SK-N-SH (cell line): ENCODE results near the gene CCDC112. TPM values are rescaled to one million over a fixed set of nuclear protein-coding genes. Genes with fewer than 3 reads are reported as not detected.

Experiments
- CTCF ChIA-PET: fragments of 300-600, 350-600 bp; formaldehyde crosslinking; extraction: SDS; loops from one replicate; lab custom pipeline; 2021; lab: Yijun Ruan, JAX
- POLR2A ChIA-PET: fragments of 350-600 bp; sonication (Branson Sonifier 250); formaldehyde crosslinking; extraction: SDS; loops from one replicate; lab custom pipeline; 2020; ENCODE audit warnings: antibody characterized with exemption, inconsistent platforms; lab: Yijun Ruan, JAX
- DNase-seq: peaks from one replicate; pipeline ENCODE4 v3.0.0; 2012
- H2AFZ ChIP-seq: fragments of 200-600 bp; sonication (generic); 2 replicates; pipeline ENCODE4 v1.8.1; 2016; ENCODE audit warnings: antibody characterized with exemption, mild to moderate bottlenecking, low read depth
- H3F3A ChIP-seq: fragments of 200-600 bp; sonication (generic); replicated peaks from 2 replicates; pipeline ENCODE3; 2016; ENCODE audit warnings: antibody characterized with exemption, mild to moderate bottlenecking; ENCODE audit not compliant: insufficient read depth
- H3K27ac ChIP-seq, 2 experiments: fragments of 200-500 bp in 1 of 2; fragments of 200-600 bp in 1 of 2; sonication (Bioruptor generic) in 1 of 2; sonication (generic), shearing (Covaris generic) in 1 of 2; 2 replicates each; pipeline versions ENCODE4 v1.5.1 to v1.6.1; 2014 to 2016; ENCODE audit warnings: low read depth in 2 of 2, inconsistent platforms in 1 of 2, low read length in 1 of 2, mild to moderate bottlenecking in 1 of 2, mixed read lengths in 1 of 2
- H3K27me3 ChIP-seq: fragments of 200-600 bp; sonication (generic), shearing (Covaris generic); 2 replicates; pipeline ENCODE4 v1.6.1; 2016; ENCODE audit warnings: mixed run types; ENCODE audit not compliant: insufficient read depth
- H3K36me3 ChIP-seq, 2 experiments: fragments of 200-500 bp in 1 of 2; fragments of 200-600 bp in 1 of 2; sonication (Bioruptor generic) in 1 of 2; sonication (generic) in 1 of 2; replicated peaks in 1 of 2; 2 replicates each; pipeline versions ENCODE3 to v1.5.1; 2014 to 2016; ENCODE audit warnings: low read length in 1 of 2, mild to moderate bottlenecking in 1 of 2; ENCODE audit not compliant: insufficient read depth in 2 of 2, control insufficient read depth in 1 of 2
- H3K4me1 ChIP-seq, 2 experiments: fragments of 200-500 bp in 1 of 2; fragments of 200-600 bp in 1 of 2; sonication (Bioruptor generic) in 1 of 2; sonication (generic), shearing (Covaris generic) in 1 of 2; 2 replicates each; pipeline versions ENCODE4 v1.5.1 to v1.6.1; 2014 to 2016; ENCODE audit warnings: low read depth in 1 of 2, low read length in 1 of 2, mixed run types in 1 of 2; ENCODE audit not compliant: insufficient read depth in 2 of 2, control insufficient read depth in 1 of 2
- H3K4me2 ChIP-seq: fragments of 200-600 bp; sonication (generic), shearing (Covaris generic); 2 replicates; pipeline ENCODE4 v1.6.1; 2017; ENCODE audit warnings: mixed run types
- H3K4me3 ChIP-seq, 2 experiments: fragments of 200-500 bp in 1 of 2; fragments of 200-600 bp in 1 of 2; sonication (Bioruptor generic) in 1 of 2; sonication (generic), shearing (Covaris generic) in 1 of 2; 2 replicates each; pipeline versions ENCODE4 v1.5.1 to v1.8.1; 2014 to 2016; ENCODE audit warnings: low read depth in 2 of 2, inconsistent platforms in 1 of 2, low read length in 1 of 2, mild to moderate bottlenecking in 1 of 2, mixed read lengths in 1 of 2, moderate library complexity in 1 of 2
- H3K79me2 ChIP-seq: fragments of 200-600 bp; sonication (generic); 2 replicates; pipeline ENCODE4 v1.8.1; 2017; ENCODE audit warnings: mild to moderate bottlenecking; ENCODE audit not compliant: insufficient read depth
- H3K9ac ChIP-seq: fragments of 200-600 bp; sonication (generic); 2 replicates; pipeline ENCODE4 v1.6.1; 2017; ENCODE audit warnings: mixed run types
- H3K9me2 ChIP-seq: fragments of 200-600 bp; sonication (generic); 2 replicates; pipeline ENCODE4 v1.6.1; 2017; ENCODE audit warnings: mixed run types
- H3K9me3 ChIP-seq: fragments of 200-600 bp; sonication (generic); 2 replicates; pipeline ENCODE4 v1.6.1; 2017; ENCODE audit warnings: mixed run types, mild to moderate bottlenecking, moderate library complexity
- H4K20me1 ChIP-seq: fragments of 200-600 bp; sonication (generic); 2 replicates; pipeline ENCODE4 v1.6.1; 2017; ENCODE audit warnings: mild to moderate bottlenecking, mixed run types; ENCODE audit not compliant: insufficient read depth
- CHD2 ChIP-seq: fragments of 150-350 bp; IDR thresholded peaks from 2 replicates; pipeline ENCODE4 v1.6.1; 2018; ENCODE audit warnings: low read length; ENCODE audit not compliant: partially characterized antibody
- EP300 ChIP-seq, 2 experiments: IDR thresholded peaks; 2 replicates each; pipeline versions ENCODE4 v1.4.0 to v1.6.1; 2012; ENCODE audit warnings: borderline replicate concordance in 1 of 2, low read depth in 1 of 2, low read length in 1 of 2
- EZH2phosphoT487 ChIP-seq: fragments of 200-600 bp; sonication (generic); IDR thresholded peaks from 2 replicates; pipeline ENCODE4 v1.6.1; 2017; ENCODE audit warnings: low read depth, mixed run types, mild to moderate bottlenecking, antibody characterized with exemption, moderate library complexity, borderline replicate concordance
- FOXJ3 ChIP-seq: sonication (generic); formaldehyde crosslinking; IDR thresholded peaks from 2 replicates; pipeline ENCODE4 v1.5.1; 2020; ENCODE audit warnings: mild to moderate bottlenecking, missing genetic modification reagents
- GABPA ChIP-seq: IDR thresholded peaks from 2 replicates; pipeline ENCODE4 v1.4.0; 2012; ENCODE audit warnings: low read depth, mild to moderate bottlenecking
- JUND ChIP-seq: IDR thresholded peaks from 2 replicates; pipeline ENCODE4 v1.4.0; 2012
- MEF2A ChIP-seq: IDR thresholded peaks from 2 replicates; pipeline ENCODE4 v1.4.0; 2012; ENCODE audit warnings: low read depth, borderline replicate concordance
- SIN3A ChIP-seq: IDR thresholded peaks from 2 replicates; pipeline ENCODE4 v1.6.1; 2012; ENCODE audit warnings: low read depth, mild to moderate bottlenecking, low read length, moderate library complexity, borderline replicate concordance
- YY1 ChIP-seq: IDR thresholded peaks from 2 replicates; pipeline ENCODE4 v1.4.0; 2012; ENCODE audit warnings: low read depth, mild to moderate bottlenecking
- WGBS: methylation state at CpG from one replicate; pipeline ENCODE4 v1.1.6; 2017; ENCODE audit warnings: low lambda C conversion rate; 5-methylcytosine and 5-hydroxymethylcytosine counted together
- polyA plus RNA-seq, 3 experiments: library from polyadenylated mRNA; depleted of rRNA; stranded (reverse); fragments of >200 nt; gene quantifications; 2 replicates each; pipeline ENCODE4 v1.2.3, GENCODE V29; 2012
- small RNA-seq, 7 experiments: library from RNA; depleted of rRNA; stranded (forward); fragments of <200 nt; gene quantifications; one replicate each; pipeline ENCODE3, GENCODE V24; 2012
- TF ChIP-seq, protein P1 (sequence below): fragments of 200-600 bp; sonication (generic); IDR thresholded peaks from 2 replicates; pipeline ENCODE4 v1.6.1; 2017; ENCODE audit warnings: antibody characterized with exemption, mild to moderate bottlenecking, moderate library complexity
- TF ChIP-seq, protein P2 (sequence below): IDR thresholded peaks from 2 replicates; pipeline ENCODE4 v1.4.0; 2012; ENCODE audit warnings: low read depth, borderline replicate concordance
- TF ChIP-seq, protein P3 (sequence below): IDR thresholded peaks from 2 replicates; pipeline ENCODE4; 2012

CCDC112 gene
- polyA plus RNA-seq, 1 of the 3 experiments (the other 2 are of a cell fraction), result 2.3 TPM

DNA sequence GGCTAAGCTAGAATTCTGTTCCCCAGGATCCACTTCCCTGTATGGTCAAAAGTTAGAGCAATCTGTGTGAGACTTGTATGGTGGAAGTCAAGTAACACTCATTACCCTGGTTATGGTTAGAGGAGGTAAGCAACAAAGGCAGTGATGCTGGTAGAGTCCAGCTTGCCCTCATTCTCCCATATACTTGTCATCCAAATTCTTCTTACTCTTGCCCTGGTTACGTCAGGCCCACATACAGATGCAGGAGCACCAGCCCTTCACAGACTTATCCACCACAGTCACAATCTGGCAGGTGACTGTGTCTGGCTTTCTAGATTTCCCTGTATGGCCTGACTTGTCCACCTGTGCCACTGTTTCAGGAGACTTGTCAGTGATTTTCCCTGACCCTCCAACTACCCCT lies 69.2 kb downstream of the CCDC112 start:
- no peaks in the 10 kb centered on the region for H3K9me2 ChIP-seq
- 0 out of 4 replicates have a peak, but pooled peaks cover 0 to 5% of the 10 kb centered on the region in 2 experiments for H3K4me1 ChIP-seq
- no peaks in the 10 kb centered on the region; the same call in 1 of the 2 replicates for H3K79me2 ChIP-seq
- H3K4me3 ChIP-seq, result no peak overlapping the region
- no peaks in the 10 kb centered on the region for H3K9me3 ChIP-seq
- 100% methylated on average over 1 of the region's 1 CpG for whole genome bisulfite sequencing
- no peak overlapping the region for H2AFZ ChIP-seq
- H3K36me3 ChIP-seq, result peaks cover 36 to 52% of the 10 kb centered on the region in 2 experiments
- CTCF ChIA-PET, result interaction anchor here (0.6 kb wide), 1 partner anchor 130 kb away, joined by 3 read pairs; no protein-coding TSS in a partner anchor
- TF ChIP-seq EZH2phosphoT487 (no peak), GABPA (no peak), YY1 (no peak), SIN3A (no peak), FOXJ3 (no peak), CHD2 (no peak), MEF2A (no peak), EP300 (IDR thresholded peaks at IDR 0.05; ENCODE audit: borderline replicate concordance in 1 of 2, low read depth in 1 of 2, low read length in 1 of 2) (no peak), JUND (no peak)
- TF ChIP-seq, protein P1, sequence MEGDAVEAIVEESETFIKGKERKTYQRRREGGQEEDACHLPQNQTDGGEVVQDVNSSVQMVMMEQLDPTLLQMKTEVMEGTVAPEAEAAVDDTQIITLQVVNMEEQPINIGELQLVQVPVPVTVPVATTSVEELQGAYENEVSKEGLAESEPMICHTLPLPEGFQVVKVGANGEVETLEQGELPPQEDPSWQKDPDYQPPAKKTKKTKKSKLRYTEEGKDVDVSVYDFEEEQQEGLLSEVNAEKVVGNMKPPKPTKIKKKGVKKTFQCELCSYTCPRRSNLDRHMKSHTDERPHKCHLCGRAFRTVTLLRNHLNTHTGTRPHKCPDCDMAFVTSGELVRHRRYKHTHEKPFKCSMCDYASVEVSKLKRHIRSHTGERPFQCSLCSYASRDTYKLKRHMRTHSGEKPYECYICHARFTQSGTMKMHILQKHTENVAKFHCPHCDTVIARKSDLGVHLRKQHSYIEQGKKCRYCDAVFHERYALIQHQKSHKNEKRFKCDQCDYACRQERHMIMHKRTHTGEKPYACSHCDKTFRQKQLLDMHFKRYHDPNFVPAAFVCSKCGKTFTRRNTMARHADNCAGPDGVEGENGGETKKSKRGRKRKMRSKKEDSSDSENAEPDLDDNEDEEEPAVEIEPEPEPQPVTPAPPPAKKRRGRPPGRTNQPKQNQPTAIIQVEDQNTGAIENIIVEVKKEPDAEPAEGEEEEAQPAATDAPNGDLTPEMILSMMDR, result no peak
- TF ChIP-seq, protein P2, sequence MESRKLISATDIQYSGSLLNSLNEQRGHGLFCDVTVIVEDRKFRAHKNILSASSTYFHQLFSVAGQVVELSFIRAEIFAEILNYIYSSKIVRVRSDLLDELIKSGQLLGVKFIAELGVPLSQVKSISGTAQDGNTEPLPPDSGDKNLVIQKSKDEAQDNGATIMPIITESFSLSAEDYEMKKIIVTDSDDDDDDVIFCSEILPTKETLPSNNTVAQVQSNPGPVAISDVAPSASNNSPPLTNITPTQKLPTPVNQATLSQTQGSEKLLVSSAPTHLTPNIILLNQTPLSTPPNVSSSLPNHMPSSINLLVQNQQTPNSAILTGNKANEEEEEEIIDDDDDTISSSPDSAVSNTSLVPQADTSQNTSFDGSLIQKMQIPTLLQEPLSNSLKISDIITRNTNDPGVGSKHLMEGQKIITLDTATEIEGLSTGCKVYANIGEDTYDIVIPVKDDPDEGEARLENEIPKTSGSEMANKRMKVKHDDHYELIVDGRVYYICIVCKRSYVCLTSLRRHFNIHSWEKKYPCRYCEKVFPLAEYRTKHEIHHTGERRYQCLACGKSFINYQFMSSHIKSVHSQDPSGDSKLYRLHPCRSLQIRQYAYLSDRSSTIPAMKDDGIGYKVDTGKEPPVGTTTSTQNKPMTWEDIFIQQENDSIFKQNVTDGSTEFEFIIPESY, result no peak
- TF ChIP-seq, protein P3, sequence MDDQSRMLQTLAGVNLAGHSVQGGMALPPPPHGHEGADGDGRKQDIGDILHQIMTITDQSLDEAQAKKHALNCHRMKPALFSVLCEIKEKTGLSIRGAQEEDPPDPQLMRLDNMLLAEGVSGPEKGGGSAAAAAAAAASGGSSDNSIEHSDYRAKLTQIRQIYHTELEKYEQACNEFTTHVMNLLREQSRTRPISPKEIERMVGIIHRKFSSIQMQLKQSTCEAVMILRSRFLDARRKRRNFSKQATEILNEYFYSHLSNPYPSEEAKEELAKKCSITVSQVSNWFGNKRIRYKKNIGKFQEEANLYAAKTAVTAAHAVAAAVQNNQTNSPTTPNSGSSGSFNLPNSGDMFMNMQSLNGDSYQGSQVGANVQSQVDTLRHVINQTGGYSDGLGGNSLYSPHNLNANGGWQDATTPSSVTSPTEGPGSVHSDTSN, result no peak
- POLR2A ChIA-PET, result no interaction called here
- no peaks in the 10 kb centered on the region for H3F3A ChIP-seq
- DNase-seq, result no peak
- H3K4me2 ChIP-seq, result no peak overlapping the region
- H4K20me1 ChIP-seq, result peaks cover 2% of the 10 kb centered on the region; the same call in 1 of the 2 replicates
- no peak overlapping the region for H3K9ac ChIP-seq
- H3K27ac ChIP-seq, result no peak overlapping the region
- no peaks in the 10 kb centered on the region for H3K27me3 ChIP-seq

Small RNA genes within 50 kb of the gene (small RNA-seq; reads per million reads assigned to genes)
- 0 reads per million in 7 experiments for gene HMGN1P15

Other genes with a start within 250 kb of the CCDC112 start
- 0.16 and 0.42 TPM in 2 replicates for gene TRIM36, start 126.7 kb downstream of the CCDC112 start, polyA plus RNA-seq (2012; rRNA removed)
- gene PGGT1B, start 33.8 kb downstream of the CCDC112 start, polyA plus RNA-seq (2012; rRNA removed), result 0.69 and 0.99 TPM in 2 replicates
- gene FEM1C, start 248.1 kb upstream of the CCDC112 start, polyA plus RNA-seq (2012; rRNA removed), result 2.8 and 3.9 TPM in 2 replicates